Endodermal cell (in vitro differentiated cells): ENCODE data around the gene BPIFA1. TPM values are rescaled to one million over a fixed set of nuclear protein-coding genes. Genes with fewer than 3 reads are reported as not detected.

Experiments
- DNase-seq: peaks from one replicate; pipeline ENCODE4 v3.0.0-alpha.2; 2017
- H3K27ac ChIP-seq: 2 replicates; pipeline ENCODE4 v1.5.1; 2013; ENCODE audit warnings: mild to moderate bottlenecking, low read depth, low read length, moderate library complexity
- H3K27me3 ChIP-seq: 2 replicates; pipeline ENCODE4 v1.6.1; 2013; ENCODE audit warnings: mild to moderate bottlenecking, low read length, moderate library complexity; ENCODE audit not compliant: insufficient read depth, control insufficient read depth, poor library complexity, severe bottlenecking
- H3K36me3 ChIP-seq: 2 replicates; pipeline ENCODE4 v1.7.0; 2013; ENCODE audit warnings: mild to moderate bottlenecking, low read length, moderate library complexity; ENCODE audit not compliant: control insufficient read depth, insufficient read depth
- H3K4me1 ChIP-seq: one replicate; pipeline ENCODE4 v1.7.0; 2013; ENCODE audit warnings: low read length; ENCODE audit not compliant: control insufficient read depth, insufficient read depth
- H3K4me3 ChIP-seq: 2 replicates; pipeline ENCODE4 v1.5.1; 2013; ENCODE audit warnings: mild to moderate bottlenecking, low read length, moderate library complexity
- H3K9ac ChIP-seq: 2 replicates; pipeline ENCODE4 v1.6.1; 2013; ENCODE audit warnings: mild to moderate bottlenecking, low read length, moderate library complexity; ENCODE audit not compliant: poor library complexity, severe bottlenecking; ENCODE audit errors: extremely low read depth
- H3K9me3 ChIP-seq: 2 replicates; pipeline ENCODE4 v1.6.1; 2013; ENCODE audit warnings: mild to moderate bottlenecking, low read length, moderate library complexity; ENCODE audit not compliant: control insufficient read depth
- H3K27ac Mint-ChIP-seq: 2 replicates; pipeline ENCODE4 v1.8.0; 2020; ENCODE audit warnings: mixed read lengths
- H3K27me3 Mint-ChIP-seq: 2 replicates; pipeline ENCODE4 v1.8.0; 2021; ENCODE audit warnings: mild to moderate bottlenecking, mixed read lengths; ENCODE audit not compliant: insufficient read depth
- H3K36me3 Mint-ChIP-seq: 2 replicates; pipeline ENCODE4 v1.8.0; 2020; ENCODE audit warnings: low read depth, mixed read lengths
- H3K4me1 Mint-ChIP-seq: 2 replicates; pipeline ENCODE4 v1.8.0; 2020; ENCODE audit warnings: mixed read lengths
- H3K4me3 Mint-ChIP-seq: 2 replicates; pipeline ENCODE4 v1.8.0; 2020; ENCODE audit warnings: mild to moderate bottlenecking, moderate library complexity, mixed read lengths
- H3K9me3 Mint-ChIP-seq: 2 replicates; pipeline ENCODE4 v1.8.0; 2020; ENCODE audit warnings: mild to moderate bottlenecking, mixed read lengths
- CTCF ChIP-seq: fragments of 200-600 bp; sonication (generic); conservative IDR thresholded peaks from 2 replicates; pipeline ENCODE4 v1.5.0; 2021; ENCODE audit warnings: antibody characterized with exemption, mild to moderate bottlenecking
- WGBS, 2 experiments: methylation state at CpG; one replicate each; pipeline versions ENCODE4 v1.1.5 to v1.1.7; 2013; ENCODE audit warnings: missing lambda C conversion rate in 2 of 2, mixed read lengths in 1 of 2; ENCODE audit not compliant: insufficient coverage in 1 of 2, insufficient read length in 1 of 2; 5-methylcytosine and 5-hydroxymethylcytosine counted together
- total RNA-seq, 2 donors: library from RNA; stranded (reverse); fragmentation: NEBNext Ultra II Directional in 1 of 2; extraction: Animal tissue kit (Norgen Biotek cat#: 25700) in 1 of 2; gene quantifications; 2 replicates in 1 of 2; 3 replicates in 1 of 2; pipeline ENCODE4 v1.2.1, GENCODE V29; 2021

The BPIFA1 gene
- total RNA-seq, 2 donors from 2014 or later: 1.4 TPM; not detected in 1

- Histone ChIP-seq H3K36me3 (no peaks in the 10 kb centered on the region), H3K27me3 (peaks cover 51% of the 10 kb centered on the region), H3K4me3 (no peak overlapping the region), H3K27ac (no peak overlapping the region), H3K9ac (no peak overlapping the region), H3K4me1 (peaks cover 9% of the 10 kb centered on the region), H3K9me3 (no peaks in the 10 kb centered on the region)
- Mint-ChIP-seq H3K27me3 (peaks cover 68% of the 10 kb centered on the region), H3K9me3 (no peaks in the 10 kb centered on the region), H3K4me3 (no peak overlapping the region), H3K27ac (no peak overlapping the region), H3K4me1 (peaks cover 15% of the 10 kb centered on the region), H3K36me3 (no peaks in the 10 kb centered on the region)
- no peak for DNase-seq
- WGBS, 2 experiments: 68 to 77% methylated on average over 7 of the region's 7 CpGs
- no peak for TF ChIP-seq CTCF
These were observed 4.6 kb upstream of the BPIFA1 start for GRCh38 chr20:33231237-33231636.

- no peaks in the 10 kb centered on the region for H3K36me3 Mint-ChIP-seq
- peaks cover 22% of the 10 kb centered on the region for H3K4me1 Mint-ChIP-seq
- no peaks in the 10 kb centered on the region for H3K9me3 ChIP-seq
- H3K4me1 ChIP-seq: peaks cover 9% of the 10 kb centered on the region
- no peak for TF ChIP-seq CTCF
- H3K9me3 Mint-ChIP-seq: no peaks in the 10 kb centered on the region
- H3K27me3 ChIP-seq: peaks cover 53% of the 10 kb centered on the region
- no peak overlapping the region for H3K4me3 ChIP-seq
- H3K36me3 ChIP-seq: no peaks in the 10 kb centered on the region
- no peak overlapping the region for H3K27ac ChIP-seq
- WGBS, 2 experiments: 60 to 63% methylated on average over 2 of the region's 2 CpGs
- no peak for DNase-seq
- no peak overlapping the region for H3K27ac Mint-ChIP-seq
- H3K9ac ChIP-seq: no peak overlapping the region
- H3K27me3 Mint-ChIP-seq: peaks cover 70% of the 10 kb centered on the region
- no peak overlapping the region for H3K4me3 Mint-ChIP-seq
These were observed 3.2 kb upstream of the BPIFA1 start for GRCh38 chr20:33232486-33233072.

- H3K27me3 ChIP-seq: peaks cover 51% of the 10 kb centered on the region
- Mint-ChIP-seq H3K4me1 (peaks cover 23% of the 10 kb centered on the region), H3K4me3 (no peak overlapping the region), H3K27ac (no peak overlapping the region), H3K36me3 (no peaks in the 10 kb centered on the region), H3K27me3 (peaks cover 68% of the 10 kb centered on the region), H3K9me3 (no peaks in the 10 kb centered on the region)
- no peak overlapping the region for H3K27ac ChIP-seq
- H3K9me3 ChIP-seq: no peaks in the 10 kb centered on the region
- H3K4me1 ChIP-seq: peaks cover 9% of the 10 kb centered on the region
- WGBS, 2 experiments: 51 to 70% methylated on average over 2 to 5 of the region's 5 CpGs
- DNase-seq: peak; percentile 83
- peak; percentile 89 for TF ChIP-seq CTCF
- no peak overlapping the region for H3K9ac ChIP-seq
- no peak overlapping the region for H3K4me3 ChIP-seq
- no peaks in the 10 kb centered on the region for H3K36me3 ChIP-seq
These were observed 2.5 kb upstream of the BPIFA1 start for GRCh38 chr20:33233129-33233774.
